ENCODE data around the gene TMEM63A.

TMEM63A gene

DNA sequence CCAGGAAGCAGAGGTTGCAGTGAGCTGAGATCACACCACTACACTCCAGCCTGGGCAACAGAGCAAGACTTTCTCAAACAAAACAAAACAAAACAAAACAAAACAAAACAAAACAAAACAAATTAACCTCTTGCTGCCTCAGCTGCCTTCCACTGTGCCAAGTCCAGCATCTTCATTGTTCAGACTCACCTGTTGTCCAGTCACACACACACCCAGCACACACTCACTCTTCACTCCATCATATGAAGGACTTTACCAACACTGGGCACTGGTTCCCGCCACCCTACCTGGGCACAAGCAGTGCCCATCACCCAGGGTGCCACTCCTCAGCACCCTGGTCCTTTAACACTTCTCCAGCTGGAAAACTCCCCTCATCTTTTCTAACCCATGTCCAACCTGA lies 27.3 kb upstream of the TMEM63A start:
- no peaks in the 10 kb centered on the region for H3K36me3 ChIP-seq (ENCODE audit: control insufficient read depth in 2 of 2, insufficient read depth in 2 of 2, low read length in 2 of 2)
- H3K4me1 ChIP-seq (ENCODE audit: control insufficient read depth in 2 of 2, insufficient read depth in 2 of 2, low read length in 2 of 2): peaks cover 10 to 24% of the 10 kb centered on the region in 2 donors
- H3K27me3 ChIP-seq (ENCODE audit: control insufficient read depth in 2 of 2, insufficient read depth in 2 of 2, low read length in 2 of 2): no peaks in the 10 kb centered on the region
- no peaks in the 10 kb centered on the region for H3K9me3 ChIP-seq (ENCODE audit: control insufficient read depth in 2 of 2, low read length in 2 of 2)
- H3K27ac ChIP-seq (ENCODE audit: low read depth in 2 of 2, low read length in 2 of 2): peak overlapping the region in 1 of 2 donors; percentile 42
- H3K4me3 ChIP-seq (ENCODE audit: low read length in 2 of 2): no peak overlapping the region
- H3K9ac ChIP-seq (ENCODE audit: low read depth in 1 of 2, low read length in 2 of 2): no peak overlapping the region

GRCh38 chr1:225908773-225909172 lies 26.6 kb upstream of the TMEM63A start:
- no peak overlapping the region for H3K9ac ChIP-seq (ENCODE audit: low read depth in 1 of 2, low read length in 2 of 2)
- no peaks in the 10 kb centered on the region for H3K36me3 ChIP-seq (ENCODE audit: control insufficient read depth in 2 of 2, insufficient read depth in 2 of 2, low read length in 2 of 2)
- no peaks in the 10 kb centered on the region for H3K27me3 ChIP-seq (ENCODE audit: control insufficient read depth in 2 of 2, insufficient read depth in 2 of 2, low read length in 2 of 2)
- peaks cover 10 to 24% of the 10 kb centered on the region in 2 donors for H3K4me1 ChIP-seq (ENCODE audit: control insufficient read depth in 2 of 2, insufficient read depth in 2 of 2, low read length in 2 of 2)
- no peak overlapping the region for H3K4me3 ChIP-seq (ENCODE audit: low read length in 2 of 2)
- no peaks in the 10 kb centered on the region for H3K9me3 ChIP-seq (ENCODE audit: control insufficient read depth in 2 of 2, low read length in 2 of 2)
- H3K27ac ChIP-seq (ENCODE audit: low read depth in 2 of 2, low read length in 2 of 2): peak overlapping the region in 1 of 2 donors; percentile 25

DNA sequence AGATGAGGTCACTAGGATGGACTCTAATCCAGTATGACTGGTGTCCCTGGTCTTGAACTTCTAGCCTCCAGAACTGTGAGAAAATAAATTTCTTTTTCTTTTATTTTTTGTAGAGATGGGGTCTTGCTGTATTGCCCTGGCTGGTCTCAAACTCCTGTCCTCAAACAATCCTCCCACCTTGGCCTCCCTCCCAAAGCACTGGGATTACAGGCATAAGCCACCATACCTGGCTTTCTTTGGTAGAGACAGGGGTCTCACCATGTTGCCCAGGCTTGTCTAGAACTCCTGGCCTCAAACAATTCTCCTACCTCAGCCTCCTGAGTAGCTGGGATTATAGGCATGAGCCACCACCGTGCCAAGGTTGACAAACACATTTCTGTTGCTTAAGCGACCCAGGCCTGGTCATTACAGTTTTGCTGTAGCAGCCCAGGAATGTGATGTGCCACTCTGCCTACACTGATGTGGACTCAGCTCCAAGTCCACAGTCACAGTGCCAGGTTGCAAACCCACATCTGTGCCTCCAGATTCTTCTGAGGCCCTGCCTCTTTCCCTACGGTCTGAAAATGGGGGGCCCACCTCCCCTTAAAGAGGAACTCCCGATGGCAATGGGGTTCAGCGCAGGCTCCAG lies 25.9 kb upstream of the TMEM63A start:
- H3K9ac ChIP-seq (ENCODE audit: low read depth in 1 of 2, low read length in 2 of 2): no peak overlapping the region
- H3K27ac ChIP-seq (ENCODE audit: low read depth in 2 of 2, low read length in 2 of 2): peak overlapping the region in 1 of 2 donors; percentile 25
- no peaks in the 10 kb centered on the region for H3K36me3 ChIP-seq (ENCODE audit: control insufficient read depth in 2 of 2, insufficient read depth in 2 of 2, low read length in 2 of 2)
- no peak overlapping the region for H3K4me3 ChIP-seq (ENCODE audit: low read length in 2 of 2)
- H3K4me1 ChIP-seq (ENCODE audit: control insufficient read depth in 2 of 2, insufficient read depth in 2 of 2, low read length in 2 of 2): peaks cover 10 to 24% of the 10 kb centered on the region in 2 donors
- no peaks in the 10 kb centered on the region for H3K27me3 ChIP-seq (ENCODE audit: control insufficient read depth in 2 of 2, insufficient read depth in 2 of 2, low read length in 2 of 2)
- H3K9me3 ChIP-seq (ENCODE audit: control insufficient read depth in 2 of 2, low read length in 2 of 2): no peaks in the 10 kb centered on the region

DNA sequence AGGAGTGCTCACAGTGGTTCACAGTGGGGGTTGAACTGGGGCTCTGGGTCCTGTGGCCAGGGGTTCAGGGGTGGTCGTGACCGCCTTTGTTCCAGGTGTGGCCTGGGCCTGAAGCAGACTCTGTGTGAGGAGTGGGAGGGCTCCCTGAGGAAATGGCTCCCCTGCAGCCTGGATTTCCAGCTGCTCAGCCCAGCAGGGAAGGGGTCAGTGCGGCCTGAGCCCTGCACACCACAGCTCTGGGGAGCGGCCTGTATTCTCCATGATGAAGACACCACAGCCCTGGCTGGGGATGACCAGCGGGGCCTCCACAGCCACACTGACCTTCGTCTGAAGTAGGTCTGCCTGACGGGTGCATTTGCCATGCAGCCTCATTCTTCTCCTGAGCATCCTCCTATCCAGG lies 25.2 kb upstream of the TMEM63A start:
- Histone ChIP-seq H3K27ac (ENCODE audit: low read depth in 2 of 2, low read length in 2 of 2) (no peak overlapping the region), H3K4me3 (ENCODE audit: low read length in 2 of 2) (no peak overlapping the region), H3K36me3 (ENCODE audit: control insufficient read depth in 2 of 2, insufficient read depth in 2 of 2, low read length in 2 of 2) (no peaks in the 10 kb centered on the region), H3K9me3 (ENCODE audit: control insufficient read depth in 2 of 2, low read length in 2 of 2) (no peaks in the 10 kb centered on the region), H3K9ac (ENCODE audit: low read depth in 1 of 2, low read length in 2 of 2) (no peak overlapping the region), H3K4me1 (ENCODE audit: control insufficient read depth in 2 of 2, insufficient read depth in 2 of 2, low read length in 2 of 2) (peaks cover 10 to 24% of the 10 kb centered on the region in 2 donors), H3K27me3 (ENCODE audit: control insufficient read depth in 2 of 2, insufficient read depth in 2 of 2, low read length in 2 of 2) (no peaks in the 10 kb centered on the region)

DNA sequence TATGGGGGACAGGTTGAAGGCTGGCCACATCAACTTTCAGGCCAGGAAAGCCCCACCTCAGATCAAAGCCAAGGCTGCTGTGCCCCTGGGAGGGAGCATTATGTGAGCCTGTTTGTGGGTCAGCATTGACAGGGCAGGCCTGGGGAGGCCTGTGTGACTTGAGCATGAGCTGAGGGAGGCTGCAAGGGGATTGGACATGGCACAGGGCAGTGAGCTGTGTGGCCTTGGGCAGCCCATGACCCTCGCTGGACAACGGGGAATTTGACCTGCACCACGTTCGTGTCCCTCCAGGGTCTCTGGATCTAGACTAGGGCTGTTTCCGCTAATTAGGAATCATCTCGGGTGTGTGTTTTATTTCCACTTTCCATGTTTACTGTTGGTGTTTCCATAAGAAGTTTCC lies 24.3 kb upstream of the TMEM63A start:
- Histone ChIP-seq H3K4me3 (ENCODE audit: low read length in 2 of 2) (no peak overlapping the region), H3K27me3 (ENCODE audit: control insufficient read depth in 2 of 2, insufficient read depth in 2 of 2, low read length in 2 of 2) (no peaks in the 10 kb centered on the region), H3K9me3 (ENCODE audit: control insufficient read depth in 2 of 2, low read length in 2 of 2) (no peaks in the 10 kb centered on the region), H3K9ac (ENCODE audit: low read depth in 1 of 2, low read length in 2 of 2) (no peak overlapping the region), H3K27ac (ENCODE audit: low read depth in 2 of 2, low read length in 2 of 2) (no peak overlapping the region), H3K4me1 (ENCODE audit: control insufficient read depth in 2 of 2, insufficient read depth in 2 of 2, low read length in 2 of 2) (peaks cover 10 to 21% of the 10 kb centered on the region in 2 donors), H3K36me3 (ENCODE audit: control insufficient read depth in 2 of 2, insufficient read depth in 2 of 2, low read length in 2 of 2) (no peaks in the 10 kb centered on the region)

DNA sequence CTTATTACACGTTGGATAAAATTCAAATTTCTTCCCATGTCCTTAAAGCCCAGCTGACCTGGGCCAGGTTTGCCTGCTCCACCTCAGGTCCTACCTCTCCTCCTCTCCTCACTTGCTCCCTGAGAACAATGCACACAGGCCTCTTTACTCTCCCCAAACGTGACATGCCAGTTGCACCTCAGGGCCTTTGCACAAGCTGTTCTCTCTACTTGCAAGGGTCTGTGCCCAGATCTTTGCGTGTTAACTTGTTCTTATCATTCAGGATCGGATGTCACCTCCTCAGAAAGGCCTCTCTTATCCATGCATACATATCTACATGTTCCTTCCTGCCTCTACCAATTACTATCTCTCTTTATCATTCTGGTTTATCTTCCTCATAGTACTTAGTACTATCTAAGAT lies 21.4 kb upstream of the TMEM63A start:
- Histone ChIP-seq H3K4me1 (ENCODE audit: control insufficient read depth in 2 of 2, insufficient read depth in 2 of 2, low read length in 2 of 2) (peaks cover under 1 to 5% of the 10 kb centered on the region in 2 donors), H3K27ac (ENCODE audit: low read depth in 2 of 2, low read length in 2 of 2) (no peak overlapping the region), H3K36me3 (ENCODE audit: control insufficient read depth in 2 of 2, insufficient read depth in 2 of 2, low read length in 2 of 2) (no peaks in the 10 kb centered on the region), H3K9ac (ENCODE audit: low read depth in 1 of 2, low read length in 2 of 2) (no peak overlapping the region), H3K27me3 (ENCODE audit: control insufficient read depth in 2 of 2, insufficient read depth in 2 of 2, low read length in 2 of 2) (no peaks in the 10 kb centered on the region), H3K9me3 (ENCODE audit: control insufficient read depth in 2 of 2, low read length in 2 of 2) (no peaks in the 10 kb centered on the region), H3K4me3 (ENCODE audit: low read length in 2 of 2) (no peak overlapping the region)

GRCh38 chr1:225899044-225899925 lies 17.1 kb upstream of the TMEM63A start:
- Histone ChIP-seq H3K9me3 (ENCODE audit: control insufficient read depth in 2 of 2, low read length in 2 of 2) (no peaks in the 10 kb centered on the region), H3K36me3 (ENCODE audit: control insufficient read depth in 2 of 2, insufficient read depth in 2 of 2, low read length in 2 of 2) (no peaks in the 10 kb centered on the region), H3K27me3 (ENCODE audit: control insufficient read depth in 2 of 2, insufficient read depth in 2 of 2, low read length in 2 of 2) (no peaks in the 10 kb centered on the region), H3K27ac (ENCODE audit: low read depth in 2 of 2, low read length in 2 of 2) (no peak overlapping the region), H3K4me3 (ENCODE audit: low read length in 2 of 2) (no peak overlapping the region), H3K4me1 (ENCODE audit: control insufficient read depth in 2 of 2, insufficient read depth in 2 of 2, low read length in 2 of 2) (peaks cover 21 to 26% of the 10 kb centered on the region in 2 donors), H3K9ac (ENCODE audit: low read depth in 1 of 2, low read length in 2 of 2) (no peak overlapping the region)

DNA sequence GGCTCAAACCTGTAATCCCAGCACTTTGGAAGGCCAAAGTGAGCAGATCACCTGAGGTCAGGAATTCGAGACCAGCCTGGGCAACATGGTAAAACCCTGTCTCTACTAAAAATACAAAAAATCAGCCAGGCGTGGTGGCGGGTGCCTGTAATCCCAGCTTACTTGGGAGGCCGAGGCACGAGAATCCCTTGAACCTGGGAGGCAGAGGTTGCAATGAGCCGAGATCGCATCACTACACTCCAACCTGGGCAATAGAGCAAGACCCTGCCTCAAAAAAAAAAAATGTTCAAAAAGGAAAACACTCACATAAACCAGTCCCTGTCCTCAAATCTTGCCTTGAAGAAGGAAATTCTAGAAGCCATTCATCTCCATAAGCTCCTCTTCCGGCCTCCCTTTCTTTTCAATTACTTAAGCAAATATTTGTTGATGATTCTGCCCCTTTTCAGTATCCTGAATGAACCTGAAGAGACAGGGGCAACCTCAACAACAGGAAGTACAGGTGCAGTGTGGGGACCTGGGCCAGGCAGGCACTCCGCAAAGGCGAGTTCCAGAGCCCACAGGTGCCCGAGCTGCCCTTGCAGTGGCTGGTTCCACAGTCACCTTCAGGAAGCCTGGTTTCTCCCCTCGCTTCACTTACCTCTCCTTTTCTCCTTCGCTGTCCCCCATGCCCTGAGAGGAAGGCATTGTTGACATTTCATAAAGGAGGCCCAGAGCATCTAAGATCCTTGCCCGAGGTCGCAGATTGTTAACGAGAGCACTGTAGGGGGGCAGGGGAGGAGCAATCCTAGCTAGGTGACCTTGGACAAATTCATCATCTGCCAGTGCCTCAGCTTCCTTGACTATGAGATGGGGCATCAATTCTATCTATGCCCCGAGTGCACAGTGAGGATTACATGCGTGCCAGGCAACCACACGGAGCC lies 15.7 kb upstream of the TMEM63A start:
- H3K4me3 ChIP-seq (ENCODE audit: low read length in 2 of 2): no peak overlapping the region
- no peaks in the 10 kb centered on the region for H3K27me3 ChIP-seq (ENCODE audit: control insufficient read depth in 2 of 2, insufficient read depth in 2 of 2, low read length in 2 of 2)
- H3K27ac ChIP-seq (ENCODE audit: low read depth in 2 of 2, low read length in 2 of 2): peak overlapping the region; percentile 81 to 84
- peak overlapping the region; percentile 6 to 36 for H3K9ac ChIP-seq (ENCODE audit: low read depth in 1 of 2, low read length in 2 of 2)
- peaks cover 21 to 26% of the 10 kb centered on the region in 2 donors for H3K4me1 ChIP-seq (ENCODE audit: control insufficient read depth in 2 of 2, insufficient read depth in 2 of 2, low read length in 2 of 2)
- H3K9me3 ChIP-seq (ENCODE audit: control insufficient read depth in 2 of 2, low read length in 2 of 2): no peaks in the 10 kb centered on the region
- H3K36me3 ChIP-seq (ENCODE audit: control insufficient read depth in 2 of 2, insufficient read depth in 2 of 2, low read length in 2 of 2): no peaks in the 10 kb centered on the region

- Histone ChIP-seq H3K27me3 (ENCODE audit: control insufficient read depth in 2 of 2, insufficient read depth in 2 of 2, low read length in 2 of 2) (no peaks in the 10 kb centered on the region), H3K4me1 (ENCODE audit: control insufficient read depth in 2 of 2, insufficient read depth in 2 of 2, low read length in 2 of 2) (peaks cover 24 to 26% of the 10 kb centered on the region in 2 donors), H3K27ac (ENCODE audit: low read depth in 2 of 2, low read length in 2 of 2) (peak overlapping the region; percentile 81 to 84), H3K9me3 (ENCODE audit: control insufficient read depth in 2 of 2, low read length in 2 of 2) (no peaks in the 10 kb centered on the region), H3K9ac (ENCODE audit: low read depth in 1 of 2, low read length in 2 of 2) (peak overlapping the region; percentile 1 to 62), H3K4me3 (ENCODE audit: low read length in 2 of 2) (peak overlapping the region; percentile 19 to 34), H3K36me3 (ENCODE audit: control insufficient read depth in 2 of 2, insufficient read depth in 2 of 2, low read length in 2 of 2) (no peaks in the 10 kb centered on the region)
Measured at GRCh38 chr1:225896937-225897549, 14.9 kb upstream of the TMEM63A start.

Data from mucosa of rectum (tissue), 2 donors.